Heart right ventricle (tissue), 16 donors: ENCODE results near the gene WTAP. TPM values are rescaled to one million over a fixed set of nuclear protein-coding genes. Genes with fewer than 3 reads are reported as not detected.

ENCODE experiments used
- ATAC-seq, 8 donors: fragments of 200-7000 bp; cut with Tn5 transposase; one replicate each; pipeline ENCODE4 v1.9.1; 2020; ENCODE audit warnings: mild to moderate bottlenecking in 8 of 8, moderate library complexity in 8 of 8, moderate number of reproducible peaks in 1 of 8
- DNase-seq, 2 donors: peaks; one replicate each; pipeline ENCODE4 v3.0.0-alpha.2; 2020
- H3K27ac ChIP-seq, 10 donors: fragments of 200-600 bp; sonication (generic) in 2 of 10; one replicate each; pipeline versions ENCODE4 v1.5.0 to v1.8.0; 2020 to 2022; ENCODE audit warnings: mild to moderate bottlenecking in 3 of 10
- H3K27me3 ChIP-seq, 7 donors: fragments of 200-600 bp; one replicate each; pipeline ENCODE4 v1.8.0; 2021 to 2022; ENCODE audit warnings: mild to moderate bottlenecking in 2 of 7
- H3K36me3 ChIP-seq, 9 donors: fragments of 200-600 bp; sonication (generic) in 1 of 9; one replicate each; pipeline versions ENCODE4 v1.5.0 to v1.8.0; 2020 to 2022; ENCODE audit warnings: mild to moderate bottlenecking in 2 of 9
- H3K4me1 ChIP-seq, 9 donors: fragments of 200-600 bp; sonication (generic) in 1 of 9; one replicate each; pipeline versions ENCODE4 v1.5.0 to v1.8.0; 2020 to 2022; ENCODE audit warnings: mild to moderate bottlenecking in 4 of 9
- H3K4me3 ChIP-seq, 10 donors: fragments of 200-600 bp; sonication (generic) in 2 of 10; one replicate each; pipeline versions ENCODE4 v1.5.0 to v1.8.0; 2020 to 2022; ENCODE audit warnings: mild to moderate bottlenecking in 7 of 10, moderate library complexity in 2 of 10
- H3K9me3 ChIP-seq, 11 donors: fragments of 200-600 bp in 10 of 11; sonication (generic) in 2 of 11; one replicate each; pipeline versions ENCODE4 v1.5.0 to v1.8.0; 2013 to 2022; ENCODE audit warnings: mild to moderate bottlenecking in 2 of 11, control low read depth in 1 of 11, moderate library complexity in 1 of 11
- CTCF ChIP-seq, 9 donors: fragments of 200-600 bp; sonication (generic) in 2 of 9; IDR thresholded peaks; one replicate each; pipeline versions ENCODE4 v1.5.0 to v1.8.0; 2021 to 2022; ENCODE audit warnings: antibody characterized with exemption in 9 of 9, mild to moderate bottlenecking in 5 of 9, moderate library complexity in 1 of 9
- WGBS, 2 donors: extraction: QIAGEN DNeasy Blood & Tissue Kit; methylation state at CpG; one replicate each; pipeline ENCODE4 v1.1.7; 2013; ENCODE audit warnings: inconsistent platforms in 1 of 2; 5-methylcytosine and 5-hydroxymethylcytosine counted together
- intact Hi-C, 10 donors: fragments of 100-400 bp; cut with DNase I; formaldehyde crosslinking; loops; one replicate each; pipeline versions ENCODE4 v1.11.1 to v1.14.2; 2022
- polyA plus RNA-seq, 2 donors: library from polyadenylated mRNA; stranded (reverse); fragments of 200-250 nt; gene quantifications; one replicate each; pipeline ENCODE4 v1.2.3, GENCODE V29; 2013
- total RNA-seq, 10 donors: library from RNA; stranded (reverse); fragmentation: NEBNext Ultra II Directional in 3 of 10; extraction: Animal tissue kit (Norgen Biotek cat#: 25700) in 3 of 10; gene quantifications; one replicate each; pipeline versions ENCODE4 v1.2.1 to v1.2.4, GENCODE V29; 2021 to 2023
- donor health status: Arrhythmogenic right ventricular cardiomyopathy.
- donor health status: ischemic (EF 13 %, LVEDD 7.1; RV severe dilation, severe dysfunction).
- donor health status: healthy with polysubstance abuse.
- donor health status: DM: no; HTN: yes; CAD: no.
- donor health status: DM: no; HTN: no; CAD: no.
- donor health status: ischemic (EF 25% LVEDD 6.9; RV normal size, moderate dysfunction).
- donor health status: ischemic (EF 25% LVEDD 5.7; RV mildly dilated, moderate dysfunction).
- donor health status: healthy.
- donor health status: DM: yes; HTN: yes; CAD: no.
- donor health status: Ischemic cardiomyopathy.
- donor health status: ischemic (EF 35%, LVEDD 5.7; RV mildly dilated, moderate dysfunction).
- donor health status: nonischemic (EF 11% LVEDD 7.7; RV severe dilation, severe dysfunction).
- donor health status: DM: yes; HTN: yes; CAD: no.
- donor health status: PGD.
- donor health status: ischemic (EF 29% LVEDD 5.4; RV normal size, mild dysfunction).
- donor health status: nonischemic (EF 23%, LVEDD 6.1; RV moderate dilation, normal function).

WTAP gene
- total and polyA plus RNA-seq, 12 donors, result 44.4 to 70.1 (median 47.6) TPM

DNA sequence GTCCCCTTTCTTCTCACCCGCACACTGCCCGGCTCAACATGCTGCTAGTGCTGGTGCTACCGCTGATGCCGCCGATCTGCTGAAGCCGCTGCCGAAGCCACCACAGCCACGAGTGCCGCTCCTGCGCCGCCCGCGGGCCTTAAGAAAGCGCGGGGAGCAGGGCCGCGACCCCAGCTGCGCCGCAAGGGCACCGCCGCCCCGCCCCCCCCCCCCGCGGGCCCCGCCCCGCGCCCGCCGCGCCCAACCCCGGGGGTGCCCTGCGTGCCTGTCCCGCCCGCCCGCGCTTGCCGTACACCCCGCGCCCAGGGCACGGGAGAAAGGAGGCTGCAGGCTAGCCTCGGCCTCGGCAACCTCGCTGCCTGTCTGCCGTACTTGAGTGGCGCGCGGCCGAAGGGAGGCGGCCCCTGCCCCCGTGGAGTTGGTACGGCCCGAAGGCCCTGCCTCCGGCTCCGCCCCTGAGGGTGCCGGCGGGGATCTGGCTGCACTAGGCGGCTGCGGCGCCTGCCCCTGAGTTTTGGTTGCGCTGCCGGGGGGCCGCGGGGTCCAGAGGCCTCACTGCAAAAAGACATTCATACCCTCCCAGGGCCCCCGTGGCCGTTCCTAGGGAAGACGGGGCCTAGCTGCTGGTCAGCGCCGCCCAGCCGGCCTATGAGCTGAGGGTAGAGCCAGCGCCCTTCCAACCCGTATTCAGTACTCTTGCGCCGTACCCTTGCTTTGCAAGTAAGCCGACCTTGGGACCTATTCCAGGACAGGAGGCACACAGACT is 34.0 kb upstream of the WTAP start, which contains the start of gene SOD2:
Gene SOD2 (minus strand): TSS at position 114 of the 766 bp plus-strand sequence. CDS start 74 bp downstream, at position 40.
- Histone ChIP-seq H3K27ac (peak within 1 kb of the TSS; percentile 95 to 99 (median 98)), H3K36me3 (peaks cover 0 to 33% (median 5%) of the 10 kb centered on the region in 9 donors), H3K4me3 (peak within 1 kb of the TSS; percentile 81 to 99 (median 96)), H3K4me1 (peaks cover 2 to 62% (median 53%) of the 10 kb centered on the region in 9 donors), H3K9me3 (no peaks in the 10 kb centered on the region), H3K27me3 (no peaks in the 10 kb centered on the region)
- WGBS, 2 donors, result 1% methylated on average over 72 to 74 of the region's 74 CpGs
- intact Hi-C loops, result loop anchor here (1.0 to 10.0 kb wide), 13 partner anchors 21 to 241 kb away; partner anchors contain the start of genes WTAP (in 7 of the 10), MRPL18 (in 4 of the 10), ACAT2 (in 3 of the 10) and TCP1 (in 2 of the 10)
- no peak for TF ChIP-seq CTCF (IDR thresholded peaks at IDR 0.05)
- DNase-seq (peak; percentile 84 to 87), ATAC-seq (peak; percentile 89 to 93 (median 92))

DNA sequence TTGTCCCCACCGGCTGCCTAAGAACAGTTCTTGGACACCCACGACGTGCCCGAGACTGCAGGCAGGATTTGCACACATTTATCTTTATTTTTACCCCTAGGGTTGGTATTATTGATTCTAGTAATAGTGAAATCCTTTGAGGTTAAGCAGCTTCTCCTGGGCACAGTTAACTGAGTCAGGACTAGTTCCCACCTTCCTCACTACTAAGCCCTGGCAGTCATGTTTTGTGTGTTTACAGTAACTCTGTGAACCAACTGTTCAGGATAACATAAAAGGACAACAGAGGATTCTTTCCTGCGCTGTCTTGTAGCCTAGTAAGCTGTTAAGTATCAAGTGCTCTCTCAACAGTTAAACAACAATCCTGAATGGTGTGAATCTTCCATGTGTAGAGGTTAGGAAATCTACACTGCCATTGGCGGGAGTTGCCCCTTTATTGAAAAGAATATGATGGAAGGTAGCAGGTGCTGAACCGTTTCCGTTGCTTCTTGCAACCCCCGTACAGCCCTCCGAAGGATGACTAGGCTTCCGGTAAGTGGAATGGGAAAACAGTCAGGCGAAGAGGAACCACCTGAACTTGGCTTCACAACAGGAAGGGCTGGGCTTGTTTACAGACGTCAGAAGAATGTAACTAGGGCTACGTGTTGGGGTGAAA is 33.3 kb upstream of the WTAP start:
- Histone ChIP-seq H3K27me3 (no peaks in the 10 kb centered on the region), H3K4me3 (peak overlapping the region; percentile 53 to 99 (median 96)), H3K9me3 (no peaks in the 10 kb centered on the region), H3K4me1 (peaks cover 2 to 54% (median 46%) of the 10 kb centered on the region in 9 donors), H3K27ac (peak overlapping the region; percentile 95 to 99 (median 98)), H3K36me3 (peaks cover 0 to 26% (median 5%) of the 10 kb centered on the region in 9 donors)
- ATAC-seq (peak; percentile 8 to 74 (median 40)), DNase-seq (peak in 1 of 2 donors; percentile 55)
- intact Hi-C loops, result loop anchor here (1.0 to 10.0 kb wide), 13 partner anchors 21 to 241 kb away; partner anchors contain the start of genes WTAP (in 7 of the 10), MRPL18 (in 4 of the 10), ACAT2 (in 3 of the 10) and TCP1 (in 2 of the 10)
- WGBS, 2 donors, result 18 to 22% methylated on average over 14 of the region's 14 CpGs
- no peak for TF ChIP-seq CTCF (IDR thresholded peaks at IDR 0.05)

DNA sequence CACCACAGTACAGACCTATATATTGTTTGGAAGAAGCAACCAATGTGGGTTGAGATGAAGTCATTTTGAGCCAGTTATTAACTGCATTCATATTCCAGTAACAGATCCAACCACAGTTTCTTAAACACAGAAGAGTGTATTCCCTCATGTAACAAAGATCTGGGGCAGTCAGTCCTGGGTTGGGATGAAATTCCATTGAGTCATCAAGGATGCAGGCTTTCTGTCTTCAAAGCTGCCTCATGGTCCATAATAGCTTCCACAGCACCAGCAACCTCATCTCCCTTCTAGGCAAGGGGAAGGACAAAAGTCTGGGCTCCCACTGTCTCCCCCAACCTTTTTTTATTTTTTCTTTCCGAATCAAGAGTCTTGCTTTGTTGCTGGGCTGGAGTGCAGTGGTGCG is 31.3 kb upstream of the WTAP start:
- intact Hi-C loops, result loop anchor here in 3 of 10 donors (10.0 kb wide), 4 partner anchors 59 to 239 kb away; partner anchors contain the start of gene ACAT2 (in 2 of the 3)

More for the DNA sequence above, 31.3 kb upstream of the WTAP start:
- 93 to 97% methylated on average over 2 of the region's 2 CpGs for WGBS, 2 donors
- no peak for DNase-seq
- no peaks in the 10 kb centered on the region for H3K27me3 ChIP-seq
- peaks cover 0 to 47% (median 30%) of the 10 kb centered on the region in 9 donors for H3K4me1 ChIP-seq
- no peak for ATAC-seq
- peaks cover 0 to 10% (median 0%) of the 10 kb centered on the region in 9 donors for H3K36me3 ChIP-seq
- no peak overlapping the region for H3K4me3 ChIP-seq
- no peaks in the 10 kb centered on the region for H3K9me3 ChIP-seq
- TF ChIP-seq CTCF (IDR thresholded peaks at IDR 0.05), result no peak
- peak overlapping the region in 1 of 10 donors; percentile 99 for H3K27ac ChIP-seq
